GM21447 (cell line): ENCODE results near the gene ATP5F1A.
"Not testable (repeated sequence)": the region's sequence is repeated elsewhere in the genome, so short reads cannot be mapped to it uniquely, and the experiment has no call there.

ENCODE experiments used
- ATAC-seq: cut with Tn5 transposase; IDR thresholded peaks from one replicate; pipeline ENCODE4 v1.9.1; 2021; ENCODE audit not compliant: unreplicated experiment

Gene ATP5F1A

GRCh38 chr18:46048641-46049040 lies 49.5 kb downstream of the ATP5F1A start:
- no peak for ATAC-seq

GRCh38 chr18:46047369-46047768 lies 50.7 kb downstream of the ATP5F1A start:
- not testable (repeated sequence) for ATAC-seq

GRCh38 chr18:46046688-46047087 lies 51.4 kb downstream of the ATP5F1A start:
- no peak for ATAC-seq

- no peak for ATAC-seq
Observed at GRCh38 chr18:46046126-46046525, 52.0 kb downstream of the ATP5F1A start.

DNA sequence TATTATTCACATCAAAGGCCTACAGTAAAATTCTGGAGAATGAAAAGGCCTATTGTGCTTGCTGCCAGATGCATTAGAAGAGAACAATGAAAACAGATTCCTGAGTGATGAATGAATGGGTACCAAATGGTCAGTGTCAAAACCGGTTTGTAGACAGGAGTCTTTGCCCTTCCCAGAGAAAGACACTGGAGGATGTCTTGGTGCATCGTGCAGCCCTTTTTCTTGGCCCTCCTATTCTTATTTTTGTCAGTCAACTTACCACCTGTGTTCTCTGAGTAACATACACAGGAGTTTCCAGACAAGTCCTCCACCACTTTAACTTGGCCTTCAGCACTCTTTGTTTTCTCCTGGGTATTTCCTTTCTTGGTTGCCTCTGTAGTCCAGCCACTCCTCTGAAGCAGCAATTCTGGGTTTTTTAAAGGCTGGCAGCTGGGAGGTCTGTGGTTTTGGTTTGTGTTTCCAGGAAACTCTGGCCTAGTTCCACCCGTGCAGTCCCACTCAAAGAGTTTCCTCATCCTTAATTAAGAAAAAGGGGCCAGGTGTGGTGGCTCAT lies 55.4 kb downstream of the ATP5F1A start:
- ATAC-seq = no peak

DNA sequence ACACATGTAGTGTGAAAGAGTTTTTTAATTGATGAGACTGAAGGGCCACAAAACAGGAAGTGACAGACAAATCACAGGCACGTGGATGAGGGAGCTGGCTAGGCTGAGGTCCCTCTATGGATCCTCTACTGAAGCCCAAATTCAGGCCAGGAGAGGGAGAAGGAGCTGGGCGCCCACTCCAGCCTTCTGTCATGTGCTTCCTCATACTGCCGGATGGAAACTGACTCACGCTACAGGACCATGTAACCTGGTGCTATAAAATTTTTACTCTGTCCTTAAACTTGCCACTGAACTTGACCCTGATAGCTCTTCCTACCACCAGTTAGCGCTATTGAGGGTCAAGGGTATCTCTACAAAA lies 57.4 kb downstream of the ATP5F1A start:
- ATAC-seq = no peak

DNA sequence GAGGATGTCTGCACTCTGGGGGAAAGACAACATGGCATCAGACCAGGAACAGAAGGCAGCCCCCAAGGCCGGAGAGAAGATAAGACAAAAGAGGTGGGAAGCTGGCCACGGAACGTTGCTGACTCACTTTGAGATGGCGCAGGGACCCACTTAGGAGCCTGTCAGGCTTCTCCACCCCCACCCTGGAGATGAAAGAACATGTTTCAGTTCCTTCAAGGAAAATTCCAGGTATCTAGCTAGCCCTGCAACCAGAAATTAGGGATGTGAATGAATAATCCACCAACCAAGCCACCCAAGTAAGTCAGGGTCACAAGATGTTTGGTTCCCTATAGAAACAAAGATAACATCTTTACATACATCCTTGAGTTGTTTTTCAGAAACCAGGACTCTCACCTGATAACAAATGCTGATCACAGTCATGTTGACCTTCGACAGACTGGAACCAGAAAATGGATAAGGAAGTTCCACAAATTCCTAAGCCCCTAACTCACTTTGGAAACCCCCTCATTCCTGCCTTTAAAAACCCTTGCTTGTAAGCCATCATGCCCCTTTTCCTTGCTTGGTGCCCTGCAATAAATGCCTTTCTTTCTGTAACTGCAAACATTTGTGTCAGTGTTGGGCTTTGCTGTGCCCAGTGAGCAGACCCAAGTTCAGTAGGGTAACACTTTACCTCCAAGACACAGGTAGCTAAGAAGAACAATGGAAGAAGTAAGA lies 57.9 kb downstream of the ATP5F1A start:
- no peak for ATAC-seq

DNA sequence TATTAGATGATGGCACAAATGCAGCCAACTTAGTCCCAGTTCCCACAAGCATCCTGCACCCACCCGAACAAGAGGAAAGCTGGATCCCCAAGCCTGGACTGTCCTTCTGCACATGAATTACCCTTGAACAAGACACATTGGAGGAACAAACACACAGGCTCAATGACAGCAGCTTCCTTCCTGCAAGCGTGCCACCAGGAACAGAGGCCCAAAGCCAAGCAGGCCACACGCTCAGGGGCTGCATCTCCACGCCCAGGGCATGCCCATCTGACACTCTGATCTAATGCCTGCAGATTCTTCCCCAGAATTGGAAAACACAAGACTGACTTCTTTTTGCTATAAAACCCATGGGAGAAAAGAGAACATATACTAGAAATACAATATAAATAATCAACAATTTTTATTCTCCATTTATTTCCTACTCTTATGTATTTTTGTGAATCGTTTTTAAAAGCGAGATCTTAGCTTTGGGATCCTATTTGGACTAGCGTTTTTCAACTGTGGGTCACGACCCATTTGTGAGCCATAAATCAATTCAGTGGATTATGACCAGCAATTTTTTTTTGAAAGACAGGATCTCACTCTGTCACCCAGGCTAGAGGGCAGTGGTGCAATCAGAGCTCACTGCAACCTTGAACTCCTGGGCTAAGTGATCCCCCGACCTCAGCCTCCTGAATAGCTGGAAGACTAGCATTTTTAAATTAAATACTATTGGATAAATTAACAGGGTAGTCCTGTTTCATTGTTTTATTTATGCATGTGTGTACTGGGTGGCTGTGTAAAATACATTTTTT lies 60.4 kb downstream of the ATP5F1A start:
- ATAC-seq = no peak

DNA sequence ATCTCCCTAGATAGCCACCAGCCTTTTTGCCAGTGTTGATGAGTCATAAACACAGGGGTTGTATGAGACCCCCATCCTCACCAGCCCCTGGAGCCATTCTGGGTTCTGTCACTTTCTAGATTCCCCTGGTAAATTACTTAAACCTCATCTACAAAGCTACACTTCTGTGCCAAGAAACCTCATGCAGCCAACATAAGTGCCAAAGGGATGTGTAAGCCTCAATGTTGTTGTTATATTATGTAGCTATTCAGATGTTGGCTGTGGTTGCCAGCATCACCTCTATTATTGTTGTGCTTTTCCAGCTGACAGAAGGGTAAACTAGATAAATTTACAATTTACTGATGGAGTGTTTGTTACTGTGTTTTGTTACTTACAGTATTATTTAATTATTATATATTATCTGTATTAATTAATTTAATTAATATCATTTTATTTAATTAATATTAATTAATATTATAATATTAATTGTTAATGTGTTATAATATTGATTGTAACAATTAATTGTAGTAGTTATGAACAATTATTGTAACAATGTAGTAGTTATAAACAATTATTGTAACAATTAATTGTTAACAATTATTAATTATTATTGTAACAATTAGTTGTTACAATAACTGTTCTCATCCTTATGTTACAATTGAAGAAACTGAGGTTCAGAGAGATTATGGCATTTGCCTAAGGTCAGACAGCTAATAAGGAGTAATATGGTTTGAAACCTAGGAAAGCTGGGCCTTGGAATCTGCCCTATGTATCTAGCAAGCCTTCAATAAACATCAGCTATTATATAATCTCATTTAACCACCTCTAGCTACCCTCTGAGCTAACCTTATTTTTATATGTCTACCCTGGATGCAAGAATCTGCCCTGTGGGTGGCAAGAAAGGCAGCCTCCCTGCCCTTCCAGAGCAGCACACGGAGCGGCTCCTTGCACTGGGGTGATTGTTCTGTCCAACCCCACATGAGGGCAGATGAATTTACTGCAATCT lies 62.1 kb downstream of the ATP5F1A start:
- ATAC-seq = no peak

DNA sequence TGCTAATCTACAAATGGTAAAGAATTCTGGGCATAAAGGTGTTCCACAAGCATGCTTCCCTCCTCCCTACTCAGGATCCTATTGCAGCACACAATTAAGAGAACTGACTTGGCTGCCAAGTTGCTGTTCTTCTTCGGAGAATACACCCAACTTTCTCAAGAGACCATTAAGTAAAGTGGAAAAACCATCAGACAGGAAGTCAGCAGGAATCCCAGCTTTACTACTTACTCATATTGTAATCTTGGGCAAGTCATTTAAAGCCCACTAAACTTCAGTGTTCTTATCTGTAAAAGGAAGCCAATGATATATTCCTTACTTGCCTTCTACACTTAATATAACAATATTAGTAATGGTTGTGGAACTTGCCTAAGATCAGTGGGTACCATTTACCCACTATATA lies 63.9 kb downstream of the ATP5F1A start:
- ATAC-seq = no peak

- ATAC-seq = no peak
Observed at GRCh38 chr18:46031741-46032140, 66.4 kb downstream of the ATP5F1A start.
